Effector CD8-positive, alpha-beta T cell (primary cell): ENCODE measurements around the gene CIAO3.
A peak's percentile ranks its signal among the peaks of the same experiment; 100 is the strongest.

Experiments
- DNase-seq: peaks from one replicate; lab custom pipeline; 2025; lab: John Stamatoyannopoulos, UW

Gene CIAO3

GRCh38 chr16:735982-736453 lies 4.8 kb downstream of the CIAO3 start:
- DNase-seq = no peak

DNA sequence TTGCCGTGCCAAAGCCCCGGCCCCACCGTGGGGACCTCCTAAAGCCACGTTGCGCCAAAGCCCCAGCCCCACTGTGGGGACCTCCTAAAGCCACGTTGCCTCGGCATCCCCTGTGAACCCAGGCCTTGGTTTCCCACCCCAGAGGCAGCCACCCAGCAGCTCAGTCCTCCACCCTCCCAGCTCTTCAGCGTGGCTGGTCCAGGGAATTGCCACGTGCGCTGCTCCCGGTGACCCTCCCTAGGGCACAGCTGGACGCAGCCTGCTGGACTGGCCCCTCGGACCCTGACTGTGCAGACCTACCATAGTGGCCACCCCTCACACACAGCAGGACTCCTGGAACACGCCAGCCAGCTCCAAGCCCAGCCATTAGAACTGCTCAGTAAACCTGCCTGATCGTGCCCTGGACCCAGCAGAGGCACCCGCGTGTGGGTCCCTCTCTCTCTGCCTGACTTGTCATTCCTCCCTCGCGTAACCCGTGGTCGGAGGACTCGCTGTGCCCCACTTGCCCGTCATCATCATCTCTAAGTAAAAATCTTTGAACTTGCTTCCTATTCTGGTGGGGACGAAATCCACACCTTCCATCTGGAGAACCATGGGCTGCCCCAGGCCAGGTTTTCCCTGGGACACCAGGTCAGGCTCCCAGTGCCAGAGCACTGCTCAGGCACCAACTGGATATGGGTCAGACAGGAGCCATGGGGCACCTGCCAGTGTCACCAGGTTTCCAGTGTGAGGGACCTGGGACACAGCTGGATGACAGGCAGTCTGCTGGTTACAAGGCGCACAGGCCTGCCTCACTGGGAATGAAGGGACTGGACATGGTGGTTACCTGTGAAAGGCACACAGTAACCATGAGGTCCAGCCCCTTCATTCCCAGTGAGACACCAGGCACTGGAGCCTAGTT lies 5.6 kb downstream of the CIAO3 start:
- DNase-seq = no peak

GRCh38 chr16:734208-734980 lies 6.4 kb downstream of the CIAO3 start:
- DNase-seq = no peak

GRCh38 chr16:733382-734207 lies 7.2 kb downstream of the CIAO3 start:
- no peak for DNase-seq

DNA sequence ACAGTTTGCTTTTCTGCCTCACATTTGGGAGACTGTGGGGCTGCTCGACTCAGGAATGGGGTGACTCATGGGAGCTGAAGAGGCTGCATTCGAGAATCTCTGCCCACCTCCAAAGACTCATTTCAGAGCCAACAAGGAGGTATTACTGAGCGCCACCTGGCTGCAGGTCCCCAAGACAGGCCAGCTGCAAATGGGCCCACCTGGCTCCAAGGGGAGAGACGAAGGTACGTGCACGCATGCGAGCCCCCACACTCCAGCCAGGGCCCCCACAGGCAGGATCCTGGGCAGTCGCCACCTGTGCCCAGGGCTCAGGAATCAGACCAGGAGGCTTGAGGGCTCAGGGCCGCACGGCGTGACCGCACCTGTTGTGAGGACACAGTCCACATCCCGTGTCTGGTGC lies 7.9 kb downstream of the CIAO3 start:
- DNase-seq = no peak

DNA sequence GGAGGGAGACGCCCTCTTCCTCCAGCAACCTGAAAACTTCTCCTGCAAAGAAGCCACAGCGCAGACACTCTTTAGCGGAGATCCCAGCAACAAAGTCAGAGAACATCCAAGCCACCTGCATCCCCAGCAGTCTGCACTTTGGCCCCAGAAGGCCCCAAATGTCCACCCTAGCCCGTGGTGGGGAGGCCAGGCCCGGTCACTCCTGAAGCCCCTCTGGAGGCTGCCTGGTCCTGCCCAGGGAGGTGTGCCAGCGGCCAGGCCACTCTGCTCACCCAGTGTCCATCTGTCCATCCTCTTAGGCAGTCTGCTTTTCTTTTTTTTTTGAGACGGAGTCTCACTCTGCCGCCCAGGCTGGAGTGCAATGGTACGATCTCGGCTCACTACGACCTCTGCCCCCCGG lies 8.5 kb downstream of the CIAO3 start:
- DNase-seq = no peak

DNA sequence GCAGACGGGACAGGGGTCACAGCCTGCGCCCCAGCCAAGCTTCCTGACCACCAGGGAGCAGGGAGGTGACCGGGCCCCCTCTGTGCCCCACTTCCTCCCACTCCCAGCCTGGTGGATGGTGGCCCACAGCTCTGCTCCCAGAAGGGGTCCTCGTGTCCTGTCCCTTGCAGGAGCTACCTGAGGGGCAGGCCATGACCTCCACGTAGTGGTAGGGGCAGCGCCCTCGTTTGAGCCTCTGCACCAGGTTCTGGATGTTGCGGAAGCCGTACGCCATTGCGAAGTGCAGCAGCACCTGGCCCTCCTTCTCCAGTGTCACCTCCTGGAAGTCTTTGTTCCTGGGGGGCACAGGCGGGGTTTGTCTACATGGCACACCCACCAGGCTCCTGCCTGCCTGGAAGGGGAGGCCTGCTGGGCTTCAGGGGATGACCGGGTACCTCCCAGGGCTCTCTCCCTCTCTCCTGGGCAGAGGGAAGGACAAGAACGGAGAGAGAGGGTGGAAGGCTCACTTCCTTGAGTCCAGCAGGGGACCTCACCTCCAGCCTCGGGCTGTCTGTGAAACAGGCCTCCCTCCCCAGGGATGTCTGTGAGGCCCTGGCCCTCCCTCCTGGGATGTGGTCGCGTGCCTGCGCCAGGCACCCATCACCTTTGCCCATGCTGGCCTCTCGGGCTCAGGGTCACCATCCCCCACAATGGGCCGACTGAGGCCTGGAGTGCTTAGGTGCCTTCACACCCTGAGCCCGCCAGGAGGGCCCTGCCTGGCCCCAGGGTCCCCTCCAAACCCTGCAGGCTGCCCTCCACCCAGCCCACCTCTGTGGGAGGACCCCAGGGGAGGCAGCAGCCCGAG lies 9.9 kb downstream of the CIAO3 start:
- DNase-seq = no peak

DNA sequence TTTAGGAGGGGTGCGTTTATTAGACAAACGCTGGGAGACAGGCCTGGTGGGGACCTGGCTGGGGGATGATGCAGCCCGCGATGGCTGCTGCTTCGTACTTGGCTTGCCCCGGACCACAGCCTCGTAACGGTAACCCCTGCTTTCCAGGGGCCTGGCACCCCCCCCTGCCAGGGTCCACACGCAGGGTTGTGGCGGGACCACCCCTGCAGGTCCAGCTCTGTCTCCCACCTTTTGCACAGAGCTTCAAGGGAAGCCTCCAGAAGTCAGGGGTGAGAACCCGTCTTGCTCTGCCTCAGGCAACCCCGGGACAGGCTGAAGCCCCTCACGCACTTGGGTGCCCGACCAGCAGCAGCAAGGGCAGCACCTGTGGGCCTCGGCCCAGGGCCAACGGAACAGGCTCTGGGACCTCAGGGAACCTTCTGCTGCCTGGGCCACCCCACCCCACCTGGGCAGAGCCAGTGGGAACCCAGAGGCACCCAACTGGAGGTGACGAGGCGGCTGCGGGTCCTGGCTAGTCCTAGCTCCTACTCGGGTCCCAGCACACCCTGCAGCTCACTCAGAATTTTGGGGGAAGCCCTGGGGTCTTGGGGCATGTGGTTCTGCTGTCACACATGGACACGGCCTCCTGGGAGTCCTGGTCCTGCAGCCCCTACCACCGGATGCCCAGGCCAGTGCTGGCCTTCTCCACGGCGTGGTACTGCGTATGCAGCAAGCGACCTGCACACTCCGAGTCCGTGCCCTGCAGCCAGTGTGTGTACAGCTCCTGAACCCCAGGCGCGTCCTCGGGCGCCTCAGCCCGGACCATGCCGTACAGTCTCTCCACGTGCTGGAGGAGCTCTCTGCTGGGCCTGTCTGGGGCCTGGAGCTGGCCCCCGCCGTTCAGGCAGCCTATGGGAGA lies 10.8 kb downstream of the CIAO3 start:
- no peak for DNase-seq

DNA sequence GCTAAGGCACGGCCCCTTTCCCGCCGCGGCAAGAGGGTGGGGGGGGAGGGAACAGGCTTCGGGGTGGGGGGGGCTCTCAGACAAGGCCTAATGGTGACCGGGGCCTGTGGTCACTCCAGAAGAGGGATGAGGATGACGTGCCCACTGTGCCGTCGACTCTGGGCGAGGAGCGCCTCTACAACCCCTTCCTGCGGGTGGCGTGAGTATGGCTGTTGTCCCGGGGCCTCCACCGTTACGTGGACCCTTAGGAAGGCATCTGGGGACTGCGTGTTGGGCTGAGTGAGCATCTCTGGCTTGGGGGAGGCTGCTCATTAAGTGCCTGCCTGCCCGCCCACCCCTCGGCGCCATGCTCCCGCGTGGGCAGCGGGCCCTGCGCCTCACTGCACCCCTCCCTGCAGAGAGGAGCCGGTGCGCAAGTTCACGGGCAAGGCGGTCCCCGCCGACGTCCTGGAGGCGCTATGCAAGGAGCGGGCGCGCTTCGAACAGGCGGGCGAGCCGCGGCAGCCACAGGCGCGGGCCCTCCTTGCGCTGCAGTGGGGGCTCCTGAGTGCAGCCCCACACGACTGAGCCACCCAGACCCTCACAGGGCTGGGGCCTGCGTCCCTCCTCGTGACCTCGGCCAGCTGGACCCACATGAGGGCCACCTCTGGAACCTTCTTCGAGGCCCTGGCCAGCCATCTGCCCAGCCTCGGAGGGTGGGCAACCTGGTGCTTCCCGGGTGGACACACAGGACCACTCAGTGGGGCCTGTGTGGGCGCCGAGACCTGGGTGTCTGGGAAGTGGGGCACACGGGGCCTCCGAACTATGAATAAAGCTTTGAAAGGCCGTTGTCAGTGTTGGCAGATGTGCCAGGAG lies 11.7 kb downstream of the CIAO3 start:
- DNase-seq = no peak

GRCh38 chr16:728131-728889 lies 12.5 kb downstream of the CIAO3 start:
- peak; percentile 45 for DNase-seq

GRCh38 chr16:727291-727977 lies 13.4 kb downstream of the CIAO3 start:
- no peak for DNase-seq

DNA sequence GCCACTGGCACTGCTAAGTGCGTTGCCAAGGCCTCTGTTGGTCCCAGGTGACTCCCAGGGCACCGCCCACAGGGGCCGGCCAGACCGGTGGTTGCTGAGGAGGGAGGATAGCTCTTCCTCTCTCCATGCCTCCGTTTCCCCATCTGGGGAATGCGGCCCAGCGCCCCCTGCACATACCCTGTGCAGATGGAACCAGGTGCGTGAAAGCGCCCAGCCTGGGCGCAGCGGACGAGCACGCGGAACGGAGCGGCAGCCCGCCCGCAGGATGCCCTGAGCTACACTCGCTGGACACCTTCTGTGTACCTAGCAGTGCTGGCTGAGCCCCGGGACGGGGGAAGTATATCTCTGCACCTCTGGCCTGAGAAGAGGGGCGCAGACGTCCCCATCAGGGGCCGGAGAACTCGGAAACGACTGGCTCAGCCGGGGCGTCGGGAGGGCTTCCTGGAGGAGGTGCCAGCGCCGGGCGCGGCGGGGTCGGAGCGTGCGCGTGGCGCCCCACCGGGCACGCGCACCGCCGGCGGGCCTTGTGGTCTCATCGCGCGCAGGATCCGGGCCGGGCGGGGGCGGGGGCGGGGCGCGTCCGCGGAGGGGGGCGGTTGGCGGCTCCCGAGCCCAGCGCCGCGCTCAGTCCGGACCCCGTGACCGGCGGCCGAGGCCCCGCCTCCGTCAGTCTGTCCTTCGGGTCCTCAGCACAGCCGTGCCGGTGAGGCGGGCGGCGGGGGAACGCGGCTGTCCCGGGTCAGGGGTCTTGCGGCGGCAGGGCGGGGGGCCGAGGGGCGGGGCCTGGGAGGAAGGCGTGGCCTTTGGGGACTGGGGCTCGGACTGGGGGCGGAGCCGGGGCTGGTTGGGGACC lies 14.1 kb downstream of the CIAO3 start, which contains the start of the genes CCDC78 and HAGHL:
Gene CCDC78 (minus strand): TSS at position 6 of the 853 bp plus-strand sequence. CDS start 76 bp downstream, outside the sequence.
Gene HAGHL (plus strand): TSS at position 669 of the 853 bp plus-strand sequence. CDS start 404 bp downstream, outside the sequence.
- peak; percentile 50 for DNase-seq

- no peak for DNase-seq
Observed at GRCh38 chr16:726188-726437, 14.7 kb downstream of the CIAO3 start.

- DNase-seq = no peak
Observed at GRCh38 chr16:725463-726187, 15.2 kb downstream of the CIAO3 start.

DNA sequence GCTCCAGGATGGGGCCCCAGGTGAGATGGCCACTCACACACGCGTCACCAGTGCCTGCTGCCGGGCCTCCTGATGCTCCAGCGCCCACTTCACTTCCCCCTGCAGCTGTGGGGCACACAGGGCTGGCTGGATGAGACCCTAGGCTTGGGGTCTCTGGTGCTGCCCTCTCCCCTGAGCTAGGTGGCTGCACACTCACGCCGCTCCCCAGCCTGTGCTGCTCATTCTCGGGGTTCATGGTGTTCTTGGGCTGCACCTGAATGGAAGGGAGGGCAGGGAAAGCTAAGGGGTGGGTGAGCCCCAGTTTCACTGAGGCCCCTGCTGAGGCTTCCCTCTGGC lies 15.8 kb downstream of the CIAO3 start:
- DNase-seq = no peak
